MCF 10A (cell line): ENCODE measurements around the gene RASAL1. TPM values are rescaled to one million over a fixed set of nuclear protein-coding genes. Genes with fewer than 3 reads are reported as not detected.

Source experiments
- BruUV-seq: library from RNA; stranded (reverse); fragments of 400-500 nt; replicated peaks from 2 replicates; lab custom pipeline; 2021; lab: Mats Ljungman, UMichigan
- CTCF ChIA-PET: fragments of 300-600 bp; sonication (Branson Sonifier 250); formaldehyde crosslinking; extraction: SDS; loops from one replicate; lab custom pipeline; 2021; ENCODE audit warnings: antibody characterized with exemption, inconsistent platforms; lab: Yijun Ruan, JAX
- POLR2A ChIA-PET: fragments of 300-600, 350-650 bp; sonication (Branson Sonifier 250); formaldehyde crosslinking; extraction: SDS; loops from one replicate; lab custom pipeline; 2020; ENCODE audit warnings: antibody characterized with exemption, inconsistent platforms; lab: Yijun Ruan, JAX
- DNase-seq: peaks from one replicate; pipeline ENCODE4 v3.0.0-alpha.2; 2018; ENCODE audit not compliant: unreplicated experiment
- H3K27ac Mint-ChIP-seq: one replicate; pipeline ENCODE4 v1.8.0; 2022; ENCODE audit warnings: mild to moderate bottlenecking, low read depth, mixed read lengths; ENCODE audit not compliant: unreplicated experiment
- H3K27me3 Mint-ChIP-seq: one replicate; pipeline ENCODE4 v1.8.0; 2022; ENCODE audit warnings: mixed read lengths; ENCODE audit not compliant: insufficient read depth, unreplicated experiment
- H3K36me3 Mint-ChIP-seq: one replicate; pipeline ENCODE4 v1.8.0; 2022; ENCODE audit warnings: mild to moderate bottlenecking, moderate library complexity, mixed read lengths; ENCODE audit not compliant: insufficient read depth, unreplicated experiment
- H3K4me1 Mint-ChIP-seq: one replicate; pipeline ENCODE4 v1.8.0; 2022; ENCODE audit warnings: mixed read lengths; ENCODE audit not compliant: insufficient read depth, unreplicated experiment
- H3K4me3 Mint-ChIP-seq: one replicate; pipeline ENCODE4 v1.8.0; 2022; ENCODE audit warnings: mild to moderate bottlenecking, moderate library complexity, mixed read lengths; ENCODE audit not compliant: unreplicated experiment
- H3K9me3 Mint-ChIP-seq: one replicate; pipeline ENCODE4 v1.8.0; 2022; ENCODE audit warnings: mixed read lengths; ENCODE audit not compliant: unreplicated experiment
- intact Hi-C: fragments of 100-400 bp; cut with micrococcal nuclease; formaldehyde crosslinking; loops from 2 replicates; pipeline ENCODE4 v1.14.1; 2022
- total RNA-seq: library from RNA; stranded (reverse); gene quantifications from 2 replicates; pipeline ENCODE4 v1.2.3, GENCODE V29; 2022
- TF ChIP-seq, protein P1 (sequence below): fragments of 200-600 bp; IDR thresholded peaks from one replicate; pipeline ENCODE4 v1.8.0; 2022; ENCODE audit warnings: antibody characterized with exemption, mild to moderate bottlenecking; ENCODE audit not compliant: unreplicated experiment

Gene RASAL1
- total RNA-seq, 1 experiment from 2014 or later: not detected

DNA sequence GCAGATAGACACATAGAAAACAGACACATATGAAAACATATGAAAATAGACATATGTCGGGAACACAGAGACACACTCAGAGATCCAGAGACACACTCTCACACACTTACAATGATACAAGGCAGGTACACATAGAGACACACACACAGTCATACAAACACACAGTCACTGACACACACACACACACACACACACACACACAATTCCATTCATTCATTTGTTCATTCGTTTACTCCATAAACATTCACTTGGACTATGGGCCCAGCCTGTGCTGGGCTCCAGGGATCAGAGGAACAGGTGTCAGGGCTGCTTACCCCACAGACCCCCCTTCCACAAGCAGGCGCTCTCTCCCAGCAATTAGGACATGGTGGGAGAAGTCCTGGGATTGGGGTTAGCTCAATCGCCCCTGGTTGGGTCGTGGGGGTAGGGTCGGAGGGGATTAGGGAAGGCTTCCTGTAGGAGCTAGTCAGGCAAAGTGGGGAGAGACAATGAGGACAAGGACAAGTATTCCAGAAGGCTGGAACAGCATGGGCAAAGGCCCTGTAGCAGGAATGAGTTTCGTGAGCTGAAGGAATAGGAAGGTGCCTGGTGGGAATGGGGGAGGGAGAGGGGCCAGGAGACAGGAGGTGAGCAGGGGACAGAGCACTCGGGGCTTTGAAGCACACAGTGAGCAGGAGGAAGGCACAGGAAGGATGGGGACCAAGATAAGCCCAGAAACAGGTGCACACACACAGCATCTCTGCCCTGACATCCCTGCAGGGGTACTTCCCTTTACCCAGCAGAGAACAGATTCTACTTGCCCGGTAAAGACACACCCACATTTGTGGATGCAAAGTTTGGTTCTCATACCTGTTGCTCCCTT, 6.5 kb downstream of the RASAL1 start:
- no TSS peak for BruUV-seq
- Mint-ChIP-seq H3K27ac (no peak overlapping the region), H3K4me1 (peaks cover 7% of the 10 kb centered on the region), H3K36me3 (no peaks in the 10 kb centered on the region), H3K9me3 (no peaks in the 10 kb centered on the region), H3K4me3 (no peak overlapping the region), H3K27me3 (no peaks in the 10 kb centered on the region)
- intact Hi-C loops: no loop called here
- TF ChIP-seq, protein P1, sequence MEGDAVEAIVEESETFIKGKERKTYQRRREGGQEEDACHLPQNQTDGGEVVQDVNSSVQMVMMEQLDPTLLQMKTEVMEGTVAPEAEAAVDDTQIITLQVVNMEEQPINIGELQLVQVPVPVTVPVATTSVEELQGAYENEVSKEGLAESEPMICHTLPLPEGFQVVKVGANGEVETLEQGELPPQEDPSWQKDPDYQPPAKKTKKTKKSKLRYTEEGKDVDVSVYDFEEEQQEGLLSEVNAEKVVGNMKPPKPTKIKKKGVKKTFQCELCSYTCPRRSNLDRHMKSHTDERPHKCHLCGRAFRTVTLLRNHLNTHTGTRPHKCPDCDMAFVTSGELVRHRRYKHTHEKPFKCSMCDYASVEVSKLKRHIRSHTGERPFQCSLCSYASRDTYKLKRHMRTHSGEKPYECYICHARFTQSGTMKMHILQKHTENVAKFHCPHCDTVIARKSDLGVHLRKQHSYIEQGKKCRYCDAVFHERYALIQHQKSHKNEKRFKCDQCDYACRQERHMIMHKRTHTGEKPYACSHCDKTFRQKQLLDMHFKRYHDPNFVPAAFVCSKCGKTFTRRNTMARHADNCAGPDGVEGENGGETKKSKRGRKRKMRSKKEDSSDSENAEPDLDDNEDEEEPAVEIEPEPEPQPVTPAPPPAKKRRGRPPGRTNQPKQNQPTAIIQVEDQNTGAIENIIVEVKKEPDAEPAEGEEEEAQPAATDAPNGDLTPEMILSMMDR: no peak
- no peak for DNase-seq
- POLR2A ChIA-PET: no interaction called here
- CTCF ChIA-PET: no interaction called here

DNA sequence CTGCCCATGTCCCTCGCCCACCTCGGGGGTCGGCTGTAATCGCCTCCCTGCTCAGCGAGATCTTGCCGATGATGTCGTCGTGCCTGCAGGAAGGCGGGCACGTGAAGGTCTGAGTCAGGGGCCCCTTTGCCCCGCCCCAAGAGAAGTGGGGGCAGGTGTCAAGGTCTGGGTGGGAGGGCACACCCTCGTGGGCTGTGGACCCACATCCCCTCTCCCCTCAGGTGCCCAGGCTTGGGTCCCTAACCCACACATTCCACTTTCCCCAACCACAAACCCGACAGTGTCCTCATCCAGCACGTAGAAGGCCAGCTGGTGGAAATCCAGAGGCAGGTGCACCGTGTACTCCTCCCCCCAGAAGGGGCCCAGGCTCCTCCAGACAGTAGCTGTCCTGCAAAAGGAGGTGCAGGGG, 7.8 kb downstream of the RASAL1 start:
- peaks cover 7% of the 10 kb centered on the region for H3K9me3 Mint-ChIP-seq
- BruUV-seq: no TSS peak
- intact Hi-C loops: no loop called here
- ChIA-PET POLR2A (no interaction called here), CTCF (no interaction called here)
- peaks cover 6% of the 10 kb centered on the region for H3K27me3 Mint-ChIP-seq
- TF ChIP-seq, protein P1: no peak
- no peak for DNase-seq
- H3K4me3 Mint-ChIP-seq: no peak overlapping the region
- peaks cover 7% of the 10 kb centered on the region for H3K4me1 Mint-ChIP-seq
- H3K36me3 Mint-ChIP-seq: no peaks in the 10 kb centered on the region
- H3K27ac Mint-ChIP-seq: no peak overlapping the region

DNA sequence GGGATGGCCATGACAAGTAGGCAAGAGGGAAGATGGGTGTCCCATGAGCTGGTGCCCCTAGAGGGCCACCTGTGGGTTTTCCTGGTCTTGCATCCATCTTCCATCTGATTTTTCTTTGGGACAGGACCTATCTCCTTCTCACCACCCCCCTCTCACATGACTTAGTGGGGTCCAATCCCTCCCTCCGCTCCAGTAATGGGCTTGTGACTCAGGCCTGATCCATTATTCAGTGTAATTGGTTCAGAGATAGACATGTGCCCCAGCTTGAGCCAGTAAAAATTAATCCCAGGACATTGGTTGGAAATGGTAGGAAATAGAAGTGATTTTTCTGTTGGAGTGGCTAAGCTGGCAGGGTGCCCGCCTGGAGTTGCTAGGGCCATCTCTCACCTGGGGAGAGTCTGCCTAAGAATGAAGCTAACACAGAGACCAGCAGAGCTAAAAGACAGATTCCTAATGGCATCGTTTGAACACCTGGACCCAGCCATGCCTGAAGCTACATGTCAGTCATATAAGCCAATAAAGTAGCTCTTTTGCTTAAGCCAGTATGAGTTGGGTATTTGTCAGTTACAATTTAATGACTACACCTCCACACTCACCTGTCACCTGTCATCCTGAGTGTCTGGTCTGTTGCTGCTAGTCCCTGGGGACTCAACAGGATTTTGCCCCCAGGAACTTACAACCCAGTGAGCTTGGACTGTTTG, 14.7 kb downstream of the RASAL1 start:
- TF ChIP-seq, protein P1: no peak
- no peak for DNase-seq
- CTCF ChIA-PET: interaction anchor here (0.8 to 1.3 kb wide), 3 partner anchors 14 to 128 kb away, joined by 3 to 5 read pairs (median 3); no protein-coding TSS in a partner anchor
- intact Hi-C loops: no loop called here
- BruUV-seq: no TSS peak
- Mint-ChIP-seq H3K4me1 (peaks cover 6% of the 10 kb centered on the region), H3K36me3 (no peaks in the 10 kb centered on the region), H3K4me3 (no peak overlapping the region), H3K9me3 (peaks cover 7% of the 10 kb centered on the region), H3K27ac (no peak overlapping the region), H3K27me3 (peaks cover 22% of the 10 kb centered on the region)
- POLR2A ChIA-PET: no interaction called here

DNA sequence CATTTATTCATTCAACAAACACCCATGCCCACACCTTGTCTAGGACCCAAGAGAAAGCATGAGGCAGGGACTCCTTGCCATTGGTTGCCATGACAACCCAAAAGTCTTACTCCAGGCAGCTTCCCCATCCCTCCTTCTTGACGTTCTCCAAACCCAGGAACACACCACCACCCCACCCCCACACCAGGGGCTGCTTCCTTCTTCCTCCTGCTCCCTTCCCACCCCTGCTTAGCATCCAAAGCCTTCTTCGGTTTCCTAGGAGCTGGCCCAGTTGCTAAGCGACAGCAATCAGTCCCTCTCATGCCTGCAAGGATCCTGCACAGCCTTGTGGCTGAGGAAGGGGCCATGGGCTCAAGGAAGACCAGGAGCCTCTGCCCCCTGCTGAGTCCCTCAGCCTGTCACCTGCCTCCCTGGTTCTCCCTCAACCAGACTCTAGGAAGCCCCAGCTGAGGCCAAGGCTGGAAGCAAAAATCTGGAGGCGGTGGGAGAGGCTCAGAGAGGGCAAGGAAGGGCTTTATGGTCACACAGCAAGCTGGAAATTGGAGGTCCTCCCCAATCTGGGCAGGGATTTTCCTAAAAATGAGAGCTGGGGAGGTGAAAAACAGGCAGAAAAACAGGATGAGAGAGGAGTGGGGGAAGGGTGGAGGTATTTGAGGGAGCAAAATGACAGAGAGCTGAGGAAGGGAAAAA, 15.4 kb downstream of the RASAL1 start:
- H3K4me3 Mint-ChIP-seq: no peak overlapping the region
- ChIA-PET POLR2A (no interaction called here), CTCF (interaction anchor here (0.8 to 1.1 kb wide), 2 partner anchors 14 to 35 kb away, joined by 3 to 5 read pairs; no protein-coding TSS in a partner anchor)
- peaks cover 7% of the 10 kb centered on the region for H3K9me3 Mint-ChIP-seq
- no peak for DNase-seq
- no peak overlapping the region for H3K27ac Mint-ChIP-seq
- no TSS peak for BruUV-seq
- peaks cover 22% of the 10 kb centered on the region for H3K27me3 Mint-ChIP-seq
- peaks cover 6% of the 10 kb centered on the region for H3K4me1 Mint-ChIP-seq
- intact Hi-C loops: no loop called here
- TF ChIP-seq, protein P1: no peak
- H3K36me3 Mint-ChIP-seq: no peaks in the 10 kb centered on the region
